Suprapubic skin (tissue), 4 donors: Measurements from ENCODE around the gene TFAP2A. TPM values are rescaled to one million over a fixed set of nuclear protein-coding genes. Genes with fewer than 3 reads are reported as not detected.

Experiments
- DNase-seq, 2 donors: peaks; one replicate each; pipeline ENCODE4 v3.0.0-alpha.2; 2019; ENCODE audit warnings: low spot score in 2 of 2
- H3K27ac ChIP-seq: fragments of 200-600 bp; sonication (generic); one replicate; pipeline ENCODE4 v1.5.1; 2019
- H3K27me3 ChIP-seq: fragments of 200-600 bp; sonication (generic); one replicate; pipeline ENCODE4 v1.5.1; 2019
- H3K36me3 ChIP-seq: fragments of 200-600 bp; sonication (generic); one replicate; pipeline ENCODE4 v1.5.1; 2019
- H3K4me1 ChIP-seq: fragments of 200-600 bp; sonication (generic); one replicate; pipeline ENCODE4 v1.5.1; 2019
- H3K4me3 ChIP-seq: fragments of 200-600 bp; sonication (generic); one replicate; pipeline ENCODE4 v1.5.1; 2019; ENCODE audit warnings: mild to moderate bottlenecking
- H3K9me3 ChIP-seq: fragments of 200-600 bp; sonication (generic); one replicate; pipeline ENCODE4 v1.5.1; 2019
- CTCF ChIP-seq, 2 donors: fragments of 200-600 bp in 1 of 2; fragments of 450-650 bp in 1 of 2; sonication (generic) in 1 of 2; IDR thresholded peaks; one replicate each; pipeline ENCODE4 v1.5.1; 2016 to 2019; ENCODE audit warnings: antibody characterized with exemption in 2 of 2, mild to moderate bottlenecking in 1 of 2, moderate library complexity in 1 of 2
- EP300 ChIP-seq: sonication (generic); formaldehyde crosslinking; IDR thresholded peaks from one replicate; pipeline ENCODE4 v1.6.1; 2017; ENCODE audit warnings: antibody characterized with exemption
- POLR2A ChIP-seq, 2 donors: fragments of 450-650 bp; IDR thresholded peaks; one replicate each; pipeline ENCODE4 v1.6.1; 2017; ENCODE audit warnings: antibody characterized with exemption in 2 of 2, mild to moderate bottlenecking in 2 of 2, moderate library complexity in 2 of 2
- POLR2AphosphoS5 ChIP-seq, 3 donors: sonication (generic); formaldehyde crosslinking; IDR thresholded peaks; one replicate each; pipeline ENCODE4 v1.6.1; 2017; ENCODE audit warnings: antibody characterized with exemption in 3 of 3
- whole genome bisulfite sequencing: methylation state at CpG from one replicate; pipeline ENCODE4 v1.1.5; 2018; 5-methylcytosine and 5-hydroxymethylcytosine counted together
- total RNA-seq, 4 donors: library from RNA; depleted of rRNA; stranded (reverse); fragments of >200 nt; gene quantifications; one replicate each; pipeline ENCODE4 v1.1.0, GENCODE V29; 2016

The TFAP2A gene
- total RNA-seq, 4 donors from 2014 or later: 86.7 to 135 (median 91.9) TPM

- Histone ChIP-seq H3K9me3 (no peaks in the 10 kb centered on the region), H3K4me3 (no peak overlapping the region), H3K27me3 (peaks cover 95% of the 10 kb centered on the region), H3K36me3 (no peaks in the 10 kb centered on the region), H3K4me1 (peaks cover 2% of the 10 kb centered on the region), H3K27ac (no peak overlapping the region)
- WGBS: 64% methylated on average over 40 of the region's 41 CpGs
- TF ChIP-seq EP300 (no peak), POLR2AphosphoS5 (IDR thresholded peaks at IDR 0.05) (no peak), POLR2A (IDR thresholded peaks at IDR 0.05) (no peak), CTCF (IDR thresholded peaks at IDR 0.05) (no peak)
- DNase-seq: no peak
Measured at GRCh38 chr6:10390495-10391298, 24.2 kb downstream of the TFAP2A start.

- H3K4me1 ChIP-seq: peaks cover 3% of the 10 kb centered on the region
- DNase-seq: no peak
- no peak for TF ChIP-seq POLR2AphosphoS5 (IDR thresholded peaks at IDR 0.05)
- TF ChIP-seq POLR2A (IDR thresholded peaks at IDR 0.05): no peak
- TF ChIP-seq EP300: no peak
- no peak for TF ChIP-seq CTCF (IDR thresholded peaks at IDR 0.05)
- no peak overlapping the region for H3K4me3 ChIP-seq
- peaks cover 95% of the 10 kb centered on the region for H3K27me3 ChIP-seq
- H3K27ac ChIP-seq: no peak overlapping the region
- no peaks in the 10 kb centered on the region for H3K36me3 ChIP-seq
- 49% methylated on average over 47 of the region's 47 CpGs for WGBS
- H3K9me3 ChIP-seq: no peaks in the 10 kb centered on the region
Measured at GRCh38 chr6:10389739-10390494, 25.0 kb downstream of the TFAP2A start.

GRCh38 chr6:10386756-10387654 lies 27.9 kb downstream of the TFAP2A start:
- no peak for TF ChIP-seq CTCF (IDR thresholded peaks at IDR 0.05)
- no peak for TF ChIP-seq POLR2A (IDR thresholded peaks at IDR 0.05)
- Histone ChIP-seq H3K4me1 (peaks cover 30% of the 10 kb centered on the region), H3K27ac (no peak overlapping the region)

GRCh38 chr6:10386220-10386619 lies 28.7 kb downstream of the TFAP2A start:
- H3K4me1 ChIP-seq: peaks cover 36% of the 10 kb centered on the region
- no peak for TF ChIP-seq EP300
- no peak for TF ChIP-seq POLR2AphosphoS5 (IDR thresholded peaks at IDR 0.05)
- TF ChIP-seq CTCF (IDR thresholded peaks at IDR 0.05): no peak
- TF ChIP-seq POLR2A (IDR thresholded peaks at IDR 0.05): no peak
- H3K27me3 ChIP-seq: peaks cover 97% of the 10 kb centered on the region
- no peak overlapping the region for H3K4me3 ChIP-seq
- H3K36me3 ChIP-seq: no peaks in the 10 kb centered on the region
- WGBS: 16% methylated on average over 2 of the region's 2 CpGs
- no peaks in the 10 kb centered on the region for H3K9me3 ChIP-seq
- no peak overlapping the region for H3K27ac ChIP-seq
- DNase-seq: no peak

More at GRCh38 chr6:10386756-10387654, 27.9 kb downstream of the TFAP2A start:
- DNase-seq: no peak
- H3K27me3 ChIP-seq: peaks cover 97% of the 10 kb centered on the region
- H3K9me3 ChIP-seq: no peaks in the 10 kb centered on the region
- 13% methylated on average over 8 of the region's 8 CpGs for WGBS
- H3K36me3 ChIP-seq: no peaks in the 10 kb centered on the region
- H3K4me3 ChIP-seq: no peak overlapping the region
